GM12878 (cell line): Measurements from ENCODE around the gene CFAP97D2. TPM values are rescaled to one million over a fixed set of nuclear protein-coding genes. Genes with fewer than 3 reads are reported as not detected.
"Not testable (repeated sequence)": the region's sequence is repeated elsewhere in the genome, so short reads cannot be mapped to it uniquely, and the experiment has no call there.

Experiments used
- ATAC-seq: fragments of 200-7000 bp; cut with Tn5 transposase; 3 replicates; pipeline ENCODE4 v1.9.1; 2020; ENCODE audit warnings: mild to moderate bottlenecking, moderate library complexity
- BruUV-seq: library from RNA; stranded (reverse); fragments of 400-500 nt; replicated peaks from 2 replicates; lab custom pipeline; 2021; lab: Mats Ljungman, UMichigan
- CTCF ChIA-PET: fragments of 300-600 bp; sonication (Branson Sonifier 250); formaldehyde crosslinking; extraction: SDS; loops from one replicate; lab custom pipeline; 2021; ENCODE audit warnings: inconsistent platforms; lab: Yijun Ruan, JAX
- POLR2A ChIA-PET: fragments of 350-600 bp; formaldehyde crosslinking; extraction: SDS; loops from one replicate; lab custom pipeline; 2021; ENCODE audit warnings: inconsistent platforms; lab: Charles Lee
- RAD21 ChIA-PET: fragments of 300-600 bp; sonication (Branson Sonifier 250); formaldehyde crosslinking; loops from one replicate; lab custom pipeline; 2023; ENCODE audit warnings: antibody characterized with exemption; ENCODE audit not compliant: unreplicated experiment; lab: Charles Lee
- SMC1A ChIA-PET: fragments of 300-600 bp; sonication (Branson Sonifier 250); formaldehyde crosslinking; loops from one replicate; lab custom pipeline; 2023; ENCODE audit not compliant: unreplicated experiment, uncharacterized antibody; lab: Charles Lee
- DNase-seq: peaks from one replicate; pipeline ENCODE4 v3.0.0-alpha.2; 2011; ENCODE audit warnings: low read depth, low spot score
- FAIRE-seq: peaks from 3 replicates; lab custom pipeline; 2011; peaks lifted over from hg19 to GRCh38; lab: Jason Lieb, UNC
- H2AFZ ChIP-seq: 2 replicates; pipeline ENCODE4 v1.6.0; 2011; ENCODE audit warnings: low read depth, low read length, control low read depth; ENCODE audit not compliant: control insufficient read depth
- H3K27ac ChIP-seq: 2 replicates; pipeline ENCODE4 v1.5.1; 2011; ENCODE audit warnings: control low read depth; ENCODE audit not compliant: control insufficient read depth, insufficient read depth
- H3K27me3 ChIP-seq, 2 experiments: replicated peaks in 1 of 2; 2 replicates each; pipeline versions ENCODE4 v1.6.0 to v1.6.1; 2011; ENCODE audit warnings: low read length in 1 of 2; ENCODE audit not compliant: control insufficient read depth in 2 of 2, insufficient read depth in 2 of 2
- H3K36me3 ChIP-seq, 2 experiments: 2 replicates each; pipeline ENCODE4 v1.5.1; 2011; ENCODE audit warnings: low read length in 1 of 2; ENCODE audit not compliant: control insufficient read depth in 2 of 2, insufficient read depth in 2 of 2
- H3K4me1 ChIP-seq: 2 replicates; pipeline ENCODE4 v1.6.1; 2011; ENCODE audit warnings: mild to moderate bottlenecking, low read length, moderate library complexity, mixed read lengths; ENCODE audit not compliant: control insufficient read depth, insufficient read depth
- H3K4me2 ChIP-seq: 2 replicates; pipeline ENCODE4 v1.6.0; 2011; ENCODE audit warnings: control low read depth; ENCODE audit not compliant: control insufficient read depth, insufficient read depth
- H3K4me3 ChIP-seq: fragments of 200-600 bp; sonication (generic); 2 replicates; pipeline ENCODE4 v1.5.1; 2016
- H3K79me2 ChIP-seq: 2 replicates; pipeline ENCODE4 v1.6.0; 2011; ENCODE audit warnings: low read length; ENCODE audit not compliant: control insufficient read depth, insufficient read depth
- H3K9ac ChIP-seq: 2 replicates; pipeline ENCODE4 v1.8.0; 2011; ENCODE audit warnings: low read length, control low read depth, mixed read lengths; ENCODE audit not compliant: control insufficient read depth, insufficient read depth
- H3K9me3 ChIP-seq: replicated peaks from 3 replicates; pipeline ENCODE4 v1.5.1; 2011; ENCODE audit warnings: mild to moderate bottlenecking, low read length; ENCODE audit not compliant: control insufficient read depth, insufficient read depth
- H4K20me1 ChIP-seq: 2 replicates; pipeline ENCODE4 v1.6.0; 2011; ENCODE audit not compliant: control insufficient read depth, insufficient read depth
- BACH1 ChIP-seq: fragments of 450-650 bp; IDR thresholded peaks from 2 replicates; pipeline ENCODE4 v1.6.1; 2017; ENCODE audit warnings: mild to moderate bottlenecking, borderline replicate concordance
- IKZF2 ChIP-seq, 2 experiments: fragments of 450-650 bp; IDR thresholded peaks; 2 replicates each; pipeline ENCODE4 v1.6.1; 2017; ENCODE audit warnings: mild to moderate bottlenecking in 2 of 2, moderate library complexity in 2 of 2
- NFXL1 ChIP-seq: fragments of 450-650 bp; IDR thresholded peaks from 2 replicates; pipeline ENCODE4 v1.6.1; 2017; ENCODE audit warnings: antibody characterized with exemption, mild to moderate bottlenecking, borderline replicate concordance
- POU2F2 ChIP-seq: IDR thresholded peaks from 3 replicates; pipeline ENCODE4 v1.6.1; 2011; ENCODE audit warnings: low read depth, mild to moderate bottlenecking, low read length, borderline replicate concordance
- SUZ12 ChIP-seq: fragments of 200-600 bp; sonication (generic); IDR thresholded peaks from one replicate; pipeline ENCODE4 v1.6.1; 2018; ENCODE audit warnings: antibody characterized with exemption, mild to moderate bottlenecking; ENCODE audit not compliant: unreplicated experiment
- TAF1 ChIP-seq: IDR thresholded peaks from 2 replicates; pipeline ENCODE4 v1.6.1; 2011; ENCODE audit warnings: mild to moderate bottlenecking, low read depth, low read length, borderline replicate concordance
- ZBTB33 ChIP-seq: fragments of 450-650 bp; IDR thresholded peaks from 2 replicates; pipeline ENCODE4 v1.6.1; 2017; ENCODE audit warnings: mild to moderate bottlenecking
- WGBS: methylation state at CpG from one replicate; pipeline ENCODE4 v1.1.6; 2016; ENCODE audit warnings: low lambda C conversion rate; ENCODE audit not compliant: insufficient replicate concordance, insufficient coverage; ENCODE audit errors: missing lambda C conversion rate; 5-methylcytosine and 5-hydroxymethylcytosine counted together
- in situ Hi-C: fragments of 300-500 bp; cut with MboI; formaldehyde crosslinking; loops from 9 replicates; pipeline ENCODE4 v1.14.3; 2018; ENCODE audit warnings: mixed read lengths
- intact Hi-C: fragments of 100-400 bp; cut with micrococcal nuclease; formaldehyde crosslinking; loops from one replicate; pipeline ENCODE4 v1.14.2; 2022; ENCODE audit not compliant: unreplicated experiment
- polyA plus RNA-seq, 11 experiments: library from polyadenylated mRNA; depleted of rRNA in 4 of 11; unstranded in 6 of 11; stranded (reverse) in 5 of 11; fragments of >200 nt; fragmentation: Nextera tagmentation in 4 of 11; fragmentation: Illumina TruSeq in 1 of 11; extraction: Ambion mirVana in 4 of 11; extraction: Trizol in 1 of 11; gene quantifications; 1 replicate in 1 of 11; 2 replicates in 10 of 11; pipeline versions ENCODE4 v1.2.1 to v1.2.3, GENCODE V29; 2011 to 2016; ENCODE audit warnings: inconsistent platforms in 2 of 11, missing spikeins in 2 of 11, low read depth in 1 of 11
- total RNA-seq, 4 experiments: library from RNA; depleted of rRNA in 3 of 4; stranded (reverse); fragments of >200 nt in 3 of 4; fragmentation: Illumina TruSeq in 1 of 4; extraction: Trizol in 1 of 4; gene quantifications; 2 replicates each; pipeline versions ENCODE4 v1.2.1 to v1.2.3, GENCODE V29; 2013 to 2021

CFAP97D2 gene
- total and polyA plus RNA-seq, 10 of the 15 experiments (the other 5 are each of a cell fraction or from before 2014, with no cell fraction given) = not detected

DNA sequence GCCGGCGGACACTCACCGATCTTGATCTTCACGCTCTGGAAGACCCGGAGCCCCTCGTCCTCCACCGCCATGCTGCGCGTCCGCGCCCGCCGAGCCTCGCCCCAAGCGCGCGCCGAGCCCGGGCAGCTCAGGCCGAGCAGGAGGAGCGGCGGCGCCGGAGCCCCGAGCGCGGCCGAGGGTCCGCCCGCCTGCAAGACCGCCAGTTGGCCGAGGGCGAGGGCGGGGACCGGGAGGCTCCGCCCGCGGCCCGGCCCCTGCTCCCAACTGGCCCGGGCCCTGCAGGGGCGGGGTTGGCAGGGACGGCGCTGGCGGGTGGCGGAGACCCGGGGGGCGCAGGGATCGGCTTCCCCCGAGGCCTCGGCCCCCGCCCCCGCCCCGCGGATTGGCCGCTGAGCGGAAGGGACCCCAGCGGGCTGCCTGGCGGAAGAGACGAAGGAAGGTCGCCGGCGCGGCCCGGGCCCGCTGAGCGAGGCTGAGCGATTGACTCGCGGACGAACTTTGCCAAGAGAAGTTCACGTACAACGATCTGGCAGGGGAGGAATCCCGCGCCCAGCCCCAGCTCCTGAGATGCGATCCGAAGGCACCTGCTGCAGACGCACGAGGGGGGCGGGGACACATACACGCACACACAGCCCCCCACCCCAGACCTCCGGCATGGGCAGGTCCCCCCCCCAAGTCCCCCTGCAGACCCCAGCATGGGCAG, 46.5 kb upstream of the CFAP97D2 start, which contains the start of gene RASA3 (continued):
- TF ChIP-seq TAF1 (no peak), NFXL1 (no peak), SUZ12 (no peak), POU2F2 (no peak), ZBTB33 (no peak), BACH1 (no peak), IKZF2 (IDR thresholded peaks at IDR 0.05) (no peak)

DNA sequence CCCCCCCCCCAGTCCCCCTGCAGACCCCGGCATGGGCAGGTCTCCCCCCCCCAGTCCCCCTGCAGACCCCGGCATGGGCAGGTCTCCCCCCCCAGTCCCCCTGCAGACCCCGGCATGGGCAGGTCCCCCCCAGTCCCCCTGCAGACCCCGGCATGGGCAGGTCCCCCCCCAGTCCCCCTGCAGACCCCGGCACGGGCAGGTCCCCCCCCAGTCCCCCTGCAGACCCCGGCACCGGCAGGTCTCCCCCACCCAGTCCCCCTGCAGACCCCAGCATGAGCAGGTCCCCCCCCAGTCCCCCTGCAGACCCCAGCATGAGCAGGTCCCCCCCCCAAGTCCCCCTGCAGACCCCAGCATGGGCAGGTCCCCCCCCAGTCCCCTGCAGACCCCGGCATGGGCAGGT, 45.9 kb upstream of the CFAP97D2 start:
- CTCF ChIA-PET, FAIRE-seq: not testable (repeated sequence)
- peaks cover 40% of the 10 kb centered on the region for H3K79me2 ChIP-seq

DNA sequence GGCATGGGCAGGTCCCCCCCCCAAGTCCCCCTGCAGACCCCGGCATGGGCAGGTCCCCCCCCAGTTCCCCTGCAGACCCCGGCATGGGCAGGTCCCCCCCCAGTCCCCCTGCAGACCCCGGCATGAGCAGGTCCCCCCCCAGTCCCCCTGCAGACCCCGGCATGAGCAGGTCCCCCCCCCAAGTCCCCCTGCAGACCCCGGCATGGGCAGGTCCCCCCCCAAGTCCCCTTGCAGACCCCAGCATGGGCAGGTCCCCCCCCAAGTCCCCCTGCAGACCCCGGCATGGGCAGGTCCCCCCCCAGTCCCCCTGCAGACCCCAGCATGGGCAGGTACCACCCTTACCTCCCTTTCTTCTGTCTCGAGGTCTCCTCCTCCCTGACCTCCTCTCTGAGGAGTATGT, 45.5 kb upstream of the CFAP97D2 start:
- FAIRE-seq, intact Hi-C loops, ATAC-seq, H2AFZ ChIP-seq, H3K9me3 ChIP-seq, in situ Hi-C loops, POLR2A ChIA-PET, H4K20me1 ChIP-seq, H3K27me3 ChIP-seq, H3K4me3 ChIP-seq, H3K4me2 ChIP-seq, H3K9ac ChIP-seq, BruUV-seq, RAD21 ChIA-PET, DNase-seq, H3K36me3 ChIP-seq, SMC1A ChIA-PET, H3K27ac ChIP-seq, CTCF ChIA-PET: not testable (repeated sequence)
- Histone ChIP-seq H3K79me2 (peaks cover 35% of the 10 kb centered on the region), H3K4me1 (peaks cover 20% of the 10 kb centered on the region)
- 50% methylated on average over 2 of the region's 7 CpGs for WGBS

More for the DNA sequence above, 45.9 kb upstream of the CFAP97D2 start:
- ATAC-seq, H2AFZ ChIP-seq, RAD21 ChIA-PET, POLR2A ChIA-PET, H3K9ac ChIP-seq, intact Hi-C loops, in situ Hi-C loops, H3K27ac ChIP-seq, H3K36me3 ChIP-seq, H3K4me3 ChIP-seq, H3K9me3 ChIP-seq, SMC1A ChIA-PET, H4K20me1 ChIP-seq, DNase-seq, H3K4me2 ChIP-seq, H3K27me3 ChIP-seq, BruUV-seq: not testable (repeated sequence)
- no CpG with 5 or more reads among the region's 9 CpGs for WGBS
- H3K4me1 ChIP-seq = peaks cover 24% of the 10 kb centered on the region
